Hepatocyte (in vitro differentiated cells): ENCODE results near the gene FN1. TPM values are rescaled to one million over a fixed set of nuclear protein-coding genes. Genes with fewer than 3 reads are reported as not detected.
"Not testable (repeated sequence)": the region's sequence is repeated elsewhere in the genome, so short reads cannot be mapped to it uniquely, and the experiment has no call there.

Experiments
- DNase-seq: peaks from one replicate; pipeline ENCODE4 v3.0.0-alpha.2; 2016; ENCODE audit warnings: low spot score
- H2AFZ ChIP-seq: fragments of 200-600 bp; sonication (generic); 2 replicates; pipeline ENCODE4 v1.6.0; 2016; ENCODE audit warnings: antibody characterized with exemption, mild to moderate bottlenecking
- H3K27ac ChIP-seq: fragments of 200-600 bp; sonication (generic); 2 replicates; pipeline ENCODE4 v1.5.1; 2016; ENCODE audit warnings: mild to moderate bottlenecking
- H3K27me3 ChIP-seq: fragments of 200-600 bp; sonication (generic); 2 replicates; pipeline ENCODE4 v1.6.1; 2016
- H3K36me3 ChIP-seq: fragments of 200-600 bp; sonication (generic); replicated peaks from 2 replicates; pipeline ENCODE4 v1.5.1; 2016; ENCODE audit warnings: low read depth; ENCODE audit not compliant: insufficient read depth
- H3K4me1 ChIP-seq: fragments of 200-600 bp; sonication (generic); 2 replicates; pipeline ENCODE4 v1.5.1; 2016; ENCODE audit warnings: mild to moderate bottlenecking, moderate library complexity; ENCODE audit not compliant: insufficient read depth
- H3K4me2 ChIP-seq: fragments of 200-600 bp; sonication (generic); 2 replicates; pipeline ENCODE4 v1.6.0; 2016
- H3K4me3 ChIP-seq: fragments of 200-600 bp; sonication (generic); 2 replicates; pipeline ENCODE4 v1.5.1; 2016; ENCODE audit warnings: mild to moderate bottlenecking
- H3K79me2 ChIP-seq: fragments of 200-600 bp; sonication (generic); 2 replicates; pipeline ENCODE4 v1.6.0; 2017; ENCODE audit warnings: mild to moderate bottlenecking
- H3K9me2 ChIP-seq: fragments of 200-600 bp; sonication (generic); replicated peaks from 2 replicates; pipeline ENCODE4 v1.6.0; 2017; ENCODE audit warnings: mild to moderate bottlenecking; ENCODE audit not compliant: insufficient read depth
- H3K9me3 ChIP-seq: fragments of 200-600 bp; sonication (generic); 2 replicates; pipeline ENCODE4 v1.5.1; 2016; ENCODE audit warnings: low read depth, mild to moderate bottlenecking
- H4K20me1 ChIP-seq: fragments of 200-600 bp; sonication (generic); 2 replicates; pipeline ENCODE4 v1.6.0; 2016; ENCODE audit warnings: mild to moderate bottlenecking; ENCODE audit not compliant: insufficient read depth, poor library complexity, severe bottlenecking
- EZH2 ChIP-seq: fragments of 200-600 bp; sonication (generic); IDR thresholded peaks from 2 replicates; pipeline ENCODE4 v1.6.1; 2016; ENCODE audit warnings: antibody characterized with exemption, mild to moderate bottlenecking, borderline replicate concordance
- EZH2phosphoT487 ChIP-seq: fragments of 200-600 bp; sonication (generic); IDR thresholded peaks from one replicate; pipeline ENCODE4 v1.6.1; 2018; ENCODE audit warnings: antibody characterized with exemption, mild to moderate bottlenecking, low read depth, moderate library complexity; ENCODE audit not compliant: unreplicated experiment, severe bottlenecking
- WGBS: methylation state at CpG from one replicate; pipeline ENCODE4 v1.1.6; 2016; ENCODE audit warnings: low lambda C conversion rate; ENCODE audit errors: missing lambda C conversion rate; 5-methylcytosine and 5-hydroxymethylcytosine counted together
- polyA plus RNA-seq: library from polyadenylated mRNA; unstranded; fragments of >200 nt; fragmentation: Nextera tagmentation; extraction: Ambion mirVana; gene quantifications from 2 replicates; pipeline ENCODE4 v1.2.1, GENCODE V29; 2016
- total RNA-seq: library from RNA; depleted of rRNA; stranded (reverse); fragments of >200 nt; gene quantifications from 2 replicates; pipeline ENCODE4 v1.2.3, GENCODE V29; 2014
- TF ChIP-seq, protein P1 (sequence below): fragments of 200-600 bp; sonication (generic); IDR thresholded peaks from 2 replicates; pipeline ENCODE4 v1.5.1; 2016; ENCODE audit warnings: antibody characterized with exemption, mild to moderate bottlenecking; ENCODE audit not compliant: poor library complexity

The FN1 gene
- total and polyA plus RNA-seq, 2 experiments from 2014 or later = 1,650 to 3,020 TPM

DNA sequence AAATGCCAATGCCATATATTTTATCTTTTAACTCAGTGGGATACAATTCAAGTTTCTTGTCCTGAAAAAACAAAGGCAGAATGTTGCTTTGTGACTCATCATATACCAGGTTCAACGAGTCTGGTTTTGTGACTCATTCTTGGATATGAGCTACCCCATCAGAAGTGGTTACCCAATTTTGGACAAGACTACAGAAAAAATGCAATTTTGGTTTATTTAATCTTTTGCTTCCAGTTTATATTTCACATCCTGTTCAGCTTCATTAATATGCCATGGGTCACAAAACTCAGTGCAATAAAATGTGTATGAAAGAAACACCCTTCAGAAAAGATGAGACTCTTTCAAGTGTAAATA lies 25.0 kb downstream of the FN1 start:
- H4K20me1 ChIP-seq = no peaks in the 10 kb centered on the region
- TF ChIP-seq EZH2phosphoT487 = no peak
- TF ChIP-seq EZH2 = no peak
- TF ChIP-seq, protein P1, sequence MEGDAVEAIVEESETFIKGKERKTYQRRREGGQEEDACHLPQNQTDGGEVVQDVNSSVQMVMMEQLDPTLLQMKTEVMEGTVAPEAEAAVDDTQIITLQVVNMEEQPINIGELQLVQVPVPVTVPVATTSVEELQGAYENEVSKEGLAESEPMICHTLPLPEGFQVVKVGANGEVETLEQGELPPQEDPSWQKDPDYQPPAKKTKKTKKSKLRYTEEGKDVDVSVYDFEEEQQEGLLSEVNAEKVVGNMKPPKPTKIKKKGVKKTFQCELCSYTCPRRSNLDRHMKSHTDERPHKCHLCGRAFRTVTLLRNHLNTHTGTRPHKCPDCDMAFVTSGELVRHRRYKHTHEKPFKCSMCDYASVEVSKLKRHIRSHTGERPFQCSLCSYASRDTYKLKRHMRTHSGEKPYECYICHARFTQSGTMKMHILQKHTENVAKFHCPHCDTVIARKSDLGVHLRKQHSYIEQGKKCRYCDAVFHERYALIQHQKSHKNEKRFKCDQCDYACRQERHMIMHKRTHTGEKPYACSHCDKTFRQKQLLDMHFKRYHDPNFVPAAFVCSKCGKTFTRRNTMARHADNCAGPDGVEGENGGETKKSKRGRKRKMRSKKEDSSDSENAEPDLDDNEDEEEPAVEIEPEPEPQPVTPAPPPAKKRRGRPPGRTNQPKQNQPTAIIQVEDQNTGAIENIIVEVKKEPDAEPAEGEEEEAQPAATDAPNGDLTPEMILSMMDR = no peak
- H3K79me2 ChIP-seq = peaks cover 8% of the 10 kb centered on the region
- H3K4me1 ChIP-seq = peaks cover 16% of the 10 kb centered on the region
- H3K27ac ChIP-seq = peak overlapping the region; percentile 50
- WGBS = 26% methylated on average over 1 of the region's 1 CpG
- no peak for DNase-seq
- no peak overlapping the region for H3K4me3 ChIP-seq
- H2AFZ ChIP-seq = no peak overlapping the region
- H3K9me3 ChIP-seq = no peaks in the 10 kb centered on the region
- no peaks in the 10 kb centered on the region for H3K9me2 ChIP-seq
- H3K4me2 ChIP-seq = no peak overlapping the region
- peaks cover 6% of the 10 kb centered on the region for H3K36me3 ChIP-seq
- H3K27me3 ChIP-seq = no peaks in the 10 kb centered on the region

- H2AFZ ChIP-seq, H3K9me3 ChIP-seq, H3K4me2 ChIP-seq, H3K9me2 ChIP-seq, DNase-seq, H3K36me3 ChIP-seq, H4K20me1 ChIP-seq, H3K27me3 ChIP-seq, H3K79me2 ChIP-seq, H3K4me3 ChIP-seq: not testable (repeated sequence)
- WGBS = 93% methylated on average over 13 of the region's 13 CpGs
- Histone ChIP-seq H3K27ac (peak overlapping the region; percentile 50), H3K4me1 (peaks cover 10% of the 10 kb centered on the region)
These were observed 25.5 kb downstream of the FN1 start for GRCh38 chr2:215410181-215410931.

DNA sequence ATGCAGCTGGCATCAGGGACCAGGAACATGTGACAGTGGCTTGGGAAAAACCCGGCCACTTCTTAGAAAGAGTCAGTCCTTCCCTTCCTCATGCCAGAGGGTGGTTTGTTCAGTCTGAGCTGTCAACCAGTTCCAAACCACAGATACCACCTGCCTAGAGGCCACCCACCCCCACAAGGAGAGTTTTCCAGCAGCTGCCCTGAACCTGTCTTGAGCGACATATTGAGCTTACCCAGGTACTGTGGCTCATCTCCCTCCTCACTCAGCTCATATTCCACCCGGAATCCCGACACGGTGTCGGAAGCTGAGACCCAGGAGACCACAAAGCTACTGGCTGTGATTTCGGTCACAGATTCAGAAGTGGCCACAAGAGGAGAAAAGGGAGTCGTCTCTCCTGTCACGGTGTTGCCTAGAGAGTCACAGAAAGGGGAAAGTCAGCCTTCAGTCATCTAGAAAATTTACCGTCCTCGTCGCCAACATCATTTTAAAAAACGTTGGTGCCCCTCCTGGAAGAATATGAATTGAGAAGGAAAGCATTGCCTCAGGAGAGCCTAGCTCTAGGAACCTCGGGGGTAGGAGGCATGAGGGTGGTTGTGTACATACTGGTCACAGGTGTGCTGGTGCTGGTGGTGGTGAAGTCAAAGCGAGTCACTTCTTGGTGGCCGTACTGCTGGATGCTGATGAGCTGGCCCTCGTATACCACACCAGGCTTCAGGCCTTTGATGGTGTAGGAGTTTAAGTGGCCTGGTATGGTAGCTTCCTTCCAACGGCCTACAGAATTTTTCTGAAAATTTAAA lies 26.3 kb downstream of the FN1 start:
- peaks cover 6% of the 10 kb centered on the region for H3K36me3 ChIP-seq
- DNase-seq = no peak
- H3K27me3 ChIP-seq = no peaks in the 10 kb centered on the region
- H3K4me2 ChIP-seq = no peak overlapping the region
- peaks cover 4% of the 10 kb centered on the region for H3K4me1 ChIP-seq
- H3K9me2 ChIP-seq = no peaks in the 10 kb centered on the region
- H3K79me2 ChIP-seq = peaks cover 9% of the 10 kb centered on the region
- no peak overlapping the region for H3K27ac ChIP-seq
- no peaks in the 10 kb centered on the region for H3K9me3 ChIP-seq
- H3K4me3 ChIP-seq = no peak overlapping the region
- H4K20me1 ChIP-seq = no peaks in the 10 kb centered on the region
- WGBS = 91% methylated on average over 18 of the region's 18 CpGs
- no peak overlapping the region for H2AFZ ChIP-seq
- TF ChIP-seq, protein P1 = no peak
- TF ChIP-seq EZH2 = no peak

DNA sequence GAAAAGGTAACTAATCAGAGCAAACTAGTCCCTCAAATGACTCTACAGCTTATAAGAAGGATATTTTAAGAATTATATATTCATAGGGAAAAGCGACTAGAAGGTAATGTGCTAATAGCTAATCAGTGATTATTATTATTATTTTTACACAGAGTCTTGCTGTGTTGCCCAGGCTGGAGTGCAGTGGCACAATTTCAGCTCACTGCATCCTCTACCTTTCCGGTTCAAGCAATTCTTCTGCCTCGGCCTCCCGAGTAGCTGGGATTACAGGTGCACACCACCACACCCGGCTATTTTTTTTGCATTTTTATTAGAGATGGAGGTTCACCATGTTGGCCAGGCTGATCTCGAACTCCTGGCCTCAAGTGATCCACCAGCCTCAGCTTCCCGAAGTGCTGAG lies 27.4 kb downstream of the FN1 start:
- H3K4me1 ChIP-seq, H3K9me3 ChIP-seq, H3K4me2 ChIP-seq, H3K79me2 ChIP-seq, DNase-seq, H3K9me2 ChIP-seq, H3K27me3 ChIP-seq, H3K4me3 ChIP-seq, H3K27ac ChIP-seq, H2AFZ ChIP-seq, H4K20me1 ChIP-seq, H3K36me3 ChIP-seq: not testable (repeated sequence)
- 88% methylated on average over 7 of the region's 7 CpGs for WGBS
